GM18526 (cell line): Measurements from ENCODE around the gene KLHL30.

Experiments used
- POLR2A ChIP-seq: IDR thresholded peaks from 3 replicates; pipeline ENCODE4 v1.6.1; 2011; ENCODE audit not compliant: insufficient read length; ENCODE audit errors: extremely low read depth

Gene KLHL30

DNA sequence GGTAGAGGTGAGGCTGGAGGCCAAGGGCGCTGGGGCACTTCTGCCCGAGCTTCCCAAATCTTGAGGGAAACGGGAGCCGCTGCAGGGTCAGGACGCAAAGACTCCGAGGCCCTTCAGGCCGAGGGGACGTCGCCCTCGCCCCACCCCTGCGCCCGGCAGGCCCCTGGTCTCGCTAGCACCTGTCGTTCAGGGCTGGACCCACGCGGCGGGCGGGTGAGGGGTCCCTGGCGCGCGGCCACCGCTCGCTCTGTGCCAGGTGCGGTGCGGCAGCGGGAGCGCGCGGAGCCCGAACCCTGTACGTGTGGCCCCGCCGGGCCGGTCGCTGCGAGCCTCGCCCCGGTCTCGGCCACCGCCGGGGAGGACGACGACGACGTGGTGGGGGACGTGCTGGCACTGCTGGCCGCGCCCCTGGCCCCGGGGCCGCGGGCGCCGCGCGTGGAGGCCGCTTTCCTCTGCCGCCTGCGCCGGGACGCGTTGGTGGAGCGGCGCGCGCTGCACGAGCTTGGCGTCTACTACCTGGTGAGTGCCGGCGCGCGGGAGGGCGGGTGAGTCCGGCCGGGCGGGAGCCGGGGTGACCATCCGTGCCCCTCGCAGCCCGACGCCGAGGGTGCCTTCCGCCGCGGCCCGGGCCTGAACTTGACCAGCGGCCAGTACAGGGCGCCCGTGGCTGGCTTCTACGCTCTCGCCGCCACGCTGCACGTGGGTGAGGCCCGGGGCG is 25.2 kb downstream of the KLHL30 start:
- no peak for TF ChIP-seq POLR2A

DNA sequence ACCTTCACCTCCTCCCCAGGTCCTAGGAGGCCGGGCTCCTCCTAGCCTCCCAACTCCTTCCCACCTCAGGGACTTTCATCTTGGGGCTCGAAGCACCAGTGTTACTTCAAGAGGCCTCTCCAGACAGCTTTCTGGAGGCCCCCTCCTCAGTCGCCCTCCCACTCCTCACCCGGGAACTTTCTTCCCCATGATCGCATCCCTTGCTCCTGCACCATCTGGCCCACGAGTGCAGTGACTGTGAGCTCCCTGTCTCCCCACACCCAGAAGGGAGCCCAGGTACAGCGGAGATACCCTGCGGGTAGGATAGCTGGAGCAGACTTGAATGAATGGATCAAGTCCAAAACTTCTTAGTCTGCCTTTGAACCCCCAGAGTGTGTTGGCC is 26.4 kb downstream of the KLHL30 start:
- TF ChIP-seq POLR2A, result no peak

GRCh38 chr2:238165288-238165921 is 26.9 kb downstream of the KLHL30 start:
- TF ChIP-seq POLR2A, result no peak

- TF ChIP-seq POLR2A, result no peak
These were observed 28.2 kb downstream of the KLHL30 start for GRCh38 chr2:238166391-238167343.

DNA sequence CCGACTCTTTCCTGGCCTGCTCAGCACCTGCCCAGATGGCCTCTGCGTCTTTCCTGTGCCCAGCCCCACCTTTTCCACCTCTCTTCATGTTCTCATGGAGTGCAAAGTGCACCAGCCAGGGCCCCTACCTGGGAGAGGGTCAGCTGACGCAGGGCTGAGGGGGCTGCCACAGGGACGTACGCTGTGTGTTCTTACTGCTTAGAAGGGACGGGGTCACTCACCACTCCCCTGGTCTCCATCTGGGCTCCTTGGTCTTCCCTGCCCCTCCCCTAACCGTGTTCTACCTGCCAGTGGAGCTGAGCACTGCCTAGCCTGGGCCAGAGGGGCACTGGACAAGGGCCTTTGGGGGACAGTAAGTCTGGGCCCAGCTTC is 28.9 kb downstream of the KLHL30 start:
- no peak for TF ChIP-seq POLR2A

DNA sequence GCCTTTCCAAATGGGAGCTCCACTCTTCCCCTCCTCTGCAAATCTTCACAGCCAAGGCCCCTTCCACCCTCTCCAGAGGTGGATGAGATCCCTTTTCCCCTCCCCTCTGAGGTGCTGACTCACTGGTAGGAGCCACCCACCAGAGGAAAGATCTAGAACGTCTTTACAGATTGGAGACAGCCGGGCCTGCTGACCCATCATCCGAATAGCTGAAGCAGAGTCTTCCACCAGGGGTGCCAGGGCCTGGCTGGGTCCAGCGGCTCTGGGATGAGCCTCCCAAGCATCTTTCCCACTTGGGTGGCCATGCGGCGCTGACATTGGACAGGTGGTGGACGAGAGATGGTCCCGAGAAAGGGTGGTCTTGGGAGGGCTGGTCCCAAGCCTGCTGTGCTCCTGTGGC is 29.3 kb downstream of the KLHL30 start:
- no peak for TF ChIP-seq POLR2A

DNA sequence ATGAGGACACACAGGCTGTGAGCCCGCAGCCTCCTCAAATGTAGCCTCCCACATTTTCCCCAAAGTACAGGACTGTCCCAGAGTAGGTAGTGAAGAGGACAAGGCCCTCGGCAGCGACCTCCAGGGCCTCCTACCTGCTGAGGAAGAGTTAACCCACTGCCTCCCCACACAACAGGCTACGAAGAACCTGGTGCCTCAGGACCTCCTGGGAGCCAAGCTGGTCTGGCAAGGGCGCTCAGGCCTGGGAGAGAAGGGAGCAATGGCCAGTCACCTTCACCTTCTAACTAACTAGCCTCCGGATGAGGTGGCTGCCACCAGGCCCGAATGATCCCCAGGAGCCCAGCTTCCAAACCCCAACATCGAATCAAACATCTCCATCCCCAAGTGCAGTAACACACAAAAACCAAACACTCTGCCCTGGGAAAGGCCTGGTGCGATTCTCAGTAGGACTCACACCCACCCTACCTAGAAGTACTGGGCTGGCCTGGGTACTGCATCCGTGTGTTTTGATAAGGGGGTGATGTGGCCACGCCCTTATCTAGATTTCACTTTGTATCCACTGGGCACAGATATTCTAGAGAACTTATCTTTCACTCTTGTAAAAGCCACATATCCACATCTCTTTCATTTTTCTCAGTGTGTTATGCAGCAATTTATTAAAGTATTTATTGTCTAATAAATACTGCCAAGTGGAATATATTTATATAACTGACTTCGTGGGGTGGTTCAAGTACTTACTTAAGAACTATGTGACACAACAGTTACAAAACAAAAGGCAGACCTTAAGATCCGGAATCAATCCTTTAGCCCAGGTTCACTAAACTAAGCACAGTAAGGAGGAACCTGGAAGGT is 30.0 kb downstream of the KLHL30 start:
- TF ChIP-seq POLR2A, result no peak

GRCh38 chr2:238169048-238169707 is 30.7 kb downstream of the KLHL30 start:
- TF ChIP-seq POLR2A, result no peak

DNA sequence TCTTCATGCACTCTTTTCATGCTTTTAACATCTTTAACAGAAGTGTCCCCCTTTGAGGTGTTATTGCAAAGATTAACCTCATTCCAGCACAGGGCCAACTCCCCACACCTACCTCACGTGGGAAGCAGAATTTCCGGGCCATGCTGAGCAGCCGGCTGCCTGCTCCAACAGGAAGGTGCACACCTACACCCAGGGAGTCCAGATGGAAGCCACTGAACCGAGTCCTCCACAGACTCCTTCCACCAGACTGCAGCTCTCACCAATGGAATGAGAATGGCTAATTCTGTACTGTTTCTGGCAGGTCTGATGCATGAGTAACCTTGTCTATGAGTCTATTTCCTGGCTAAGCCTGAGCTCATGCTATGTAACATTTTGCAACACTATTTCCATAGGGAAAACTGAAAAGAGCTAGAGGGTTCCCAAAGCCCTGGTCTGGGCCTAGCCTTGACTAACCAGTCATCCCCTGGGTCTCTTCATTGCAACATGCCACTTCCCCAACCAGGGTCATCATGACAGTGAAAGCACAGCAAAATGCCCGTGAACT is 31.3 kb downstream of the KLHL30 start:
- no peak for TF ChIP-seq POLR2A

DNA sequence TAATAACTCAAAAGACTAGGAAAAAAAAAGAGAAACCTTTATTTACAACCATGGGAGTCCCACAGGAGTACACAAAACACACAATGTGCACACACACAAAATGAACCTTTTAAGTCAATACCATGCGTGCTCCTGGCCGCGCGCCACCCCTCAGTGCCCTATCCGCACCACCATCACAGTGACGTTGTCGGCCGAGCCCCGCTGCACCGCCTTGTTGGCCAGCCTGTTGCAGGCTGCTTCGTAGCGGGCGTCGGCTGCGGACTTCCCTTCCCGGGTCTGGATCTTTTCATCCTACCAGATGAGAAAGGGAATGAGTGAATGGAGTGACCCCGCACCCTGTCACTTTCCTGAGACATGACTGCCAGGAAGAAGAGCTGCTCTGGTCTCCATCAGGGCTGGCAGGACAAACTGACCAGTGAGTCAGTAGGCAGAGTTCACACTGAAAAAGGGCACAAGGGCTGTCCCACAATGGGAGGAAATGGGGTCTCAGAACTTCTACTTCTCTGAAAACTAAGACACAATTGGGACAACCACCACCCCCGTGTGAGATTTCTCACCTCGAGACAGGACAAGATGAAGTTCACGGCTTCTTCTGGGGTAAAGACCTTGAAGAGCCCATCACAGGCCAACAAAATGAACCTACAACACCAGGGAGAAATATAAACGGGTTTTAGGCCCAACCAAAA is 32.1 kb downstream of the KLHL30 start:
- TF ChIP-seq POLR2A, result no peak

- no peak for TF ChIP-seq POLR2A
These were observed 33.2 kb downstream of the KLHL30 start for GRCh38 chr2:238171575-238172187.

GRCh38 chr2:238172439-238172838 is 34.0 kb downstream of the KLHL30 start:
- TF ChIP-seq POLR2A, result no peak

DNA sequence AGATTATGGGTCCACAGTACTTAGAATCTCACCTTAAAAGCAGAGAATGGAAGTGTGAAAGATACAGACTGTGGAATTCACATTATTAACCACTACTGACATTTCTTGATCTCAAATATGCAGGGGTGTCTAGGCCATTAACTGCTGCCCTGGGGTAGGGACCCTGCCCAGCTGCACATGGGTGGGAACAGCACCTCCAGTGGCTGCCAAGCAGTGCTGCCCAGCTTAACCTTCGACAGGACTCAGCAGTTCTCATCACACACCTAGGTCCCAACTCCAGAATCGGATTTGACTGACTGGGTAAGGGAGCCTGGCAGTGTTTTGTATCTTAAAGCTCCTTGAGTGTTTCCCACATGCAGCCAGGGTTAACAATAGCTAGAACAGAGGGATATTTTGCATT is 35.2 kb downstream of the KLHL30 start:
- TF ChIP-seq POLR2A, result no peak
